ENCODE data around the gene GPR22.

The GPR22 gene

DNA sequence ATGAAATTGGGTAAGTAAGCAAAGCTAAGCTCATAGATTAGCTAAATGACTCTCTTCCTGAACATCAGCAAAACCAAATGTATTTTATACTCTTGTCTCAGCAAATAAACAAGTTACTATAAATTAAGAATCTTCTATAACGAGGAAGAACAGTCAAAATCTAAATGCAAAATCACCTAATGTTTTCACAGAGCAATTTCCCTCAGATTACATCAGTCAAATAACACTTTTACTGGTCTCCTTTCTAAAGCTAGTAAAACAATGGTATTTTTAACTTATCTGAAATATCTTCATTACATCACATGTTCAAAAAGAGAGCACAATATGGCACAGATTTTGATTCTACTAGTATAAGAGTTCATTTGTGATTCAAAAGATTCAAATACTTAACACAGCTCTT is 16.5 kb upstream of the GPR22 start:
- no peaks in the 10 kb centered on the region for H3K4me1 Mint-ChIP-seq
- no peaks in the 10 kb centered on the region for H3K9me3 Mint-ChIP-seq
- TF ChIP-seq, protein P1, sequence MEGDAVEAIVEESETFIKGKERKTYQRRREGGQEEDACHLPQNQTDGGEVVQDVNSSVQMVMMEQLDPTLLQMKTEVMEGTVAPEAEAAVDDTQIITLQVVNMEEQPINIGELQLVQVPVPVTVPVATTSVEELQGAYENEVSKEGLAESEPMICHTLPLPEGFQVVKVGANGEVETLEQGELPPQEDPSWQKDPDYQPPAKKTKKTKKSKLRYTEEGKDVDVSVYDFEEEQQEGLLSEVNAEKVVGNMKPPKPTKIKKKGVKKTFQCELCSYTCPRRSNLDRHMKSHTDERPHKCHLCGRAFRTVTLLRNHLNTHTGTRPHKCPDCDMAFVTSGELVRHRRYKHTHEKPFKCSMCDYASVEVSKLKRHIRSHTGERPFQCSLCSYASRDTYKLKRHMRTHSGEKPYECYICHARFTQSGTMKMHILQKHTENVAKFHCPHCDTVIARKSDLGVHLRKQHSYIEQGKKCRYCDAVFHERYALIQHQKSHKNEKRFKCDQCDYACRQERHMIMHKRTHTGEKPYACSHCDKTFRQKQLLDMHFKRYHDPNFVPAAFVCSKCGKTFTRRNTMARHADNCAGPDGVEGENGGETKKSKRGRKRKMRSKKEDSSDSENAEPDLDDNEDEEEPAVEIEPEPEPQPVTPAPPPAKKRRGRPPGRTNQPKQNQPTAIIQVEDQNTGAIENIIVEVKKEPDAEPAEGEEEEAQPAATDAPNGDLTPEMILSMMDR (IDR thresholded peaks at IDR 0.05; ENCODE audit: unreplicated experiment in 3 of 3), result no peak
- H3K36me3 Mint-ChIP-seq (ENCODE audit: low read depth), result peaks cover 18% of the 10 kb centered on the region
- H3K4me3 Mint-ChIP-seq, result no peak overlapping the region
- H3K27me3 Mint-ChIP-seq (ENCODE audit: low read depth), result no peaks in the 10 kb centered on the region
- H3K27ac Mint-ChIP-seq, result no peak overlapping the region

DNA sequence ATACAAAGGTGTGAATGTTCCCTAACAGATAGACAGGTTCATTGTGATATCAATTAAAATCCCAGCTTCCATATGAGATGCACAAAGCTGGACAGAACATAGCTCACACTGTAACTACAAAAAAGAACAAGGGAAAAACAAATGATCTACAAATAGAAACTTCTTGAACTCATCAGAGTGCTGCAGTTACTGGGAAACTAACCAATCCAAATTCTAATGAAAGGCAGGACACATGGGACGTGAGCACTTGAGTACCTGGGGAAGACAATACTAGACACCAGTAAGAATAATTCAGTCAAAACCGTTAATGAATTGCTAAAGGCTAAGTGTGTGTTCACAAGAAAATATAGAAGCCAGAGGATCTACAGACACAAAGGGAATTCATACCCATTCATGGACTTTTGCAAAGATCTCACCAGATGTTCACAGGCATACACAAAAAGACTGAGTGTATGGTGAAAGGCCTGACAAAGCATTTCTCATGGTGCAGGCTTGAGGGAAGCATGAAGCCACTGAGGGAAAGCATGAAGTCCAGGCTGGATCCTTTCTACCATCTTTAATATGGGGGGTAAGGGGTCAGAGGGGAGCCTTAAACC is 7.8 kb upstream of the GPR22 start:
- TF ChIP-seq, protein P1 (IDR thresholded peaks at IDR 0.05; ENCODE audit: unreplicated experiment in 3 of 3), result no peak
- Mint-ChIP-seq H3K9me3 (no peaks in the 10 kb centered on the region), H3K27me3 (ENCODE audit: low read depth) (no peaks in the 10 kb centered on the region), H3K36me3 (ENCODE audit: low read depth) (peaks cover 17% of the 10 kb centered on the region), H3K4me3 (no peak overlapping the region), H3K27ac (no peak overlapping the region), H3K4me1 (no peaks in the 10 kb centered on the region)

DNA sequence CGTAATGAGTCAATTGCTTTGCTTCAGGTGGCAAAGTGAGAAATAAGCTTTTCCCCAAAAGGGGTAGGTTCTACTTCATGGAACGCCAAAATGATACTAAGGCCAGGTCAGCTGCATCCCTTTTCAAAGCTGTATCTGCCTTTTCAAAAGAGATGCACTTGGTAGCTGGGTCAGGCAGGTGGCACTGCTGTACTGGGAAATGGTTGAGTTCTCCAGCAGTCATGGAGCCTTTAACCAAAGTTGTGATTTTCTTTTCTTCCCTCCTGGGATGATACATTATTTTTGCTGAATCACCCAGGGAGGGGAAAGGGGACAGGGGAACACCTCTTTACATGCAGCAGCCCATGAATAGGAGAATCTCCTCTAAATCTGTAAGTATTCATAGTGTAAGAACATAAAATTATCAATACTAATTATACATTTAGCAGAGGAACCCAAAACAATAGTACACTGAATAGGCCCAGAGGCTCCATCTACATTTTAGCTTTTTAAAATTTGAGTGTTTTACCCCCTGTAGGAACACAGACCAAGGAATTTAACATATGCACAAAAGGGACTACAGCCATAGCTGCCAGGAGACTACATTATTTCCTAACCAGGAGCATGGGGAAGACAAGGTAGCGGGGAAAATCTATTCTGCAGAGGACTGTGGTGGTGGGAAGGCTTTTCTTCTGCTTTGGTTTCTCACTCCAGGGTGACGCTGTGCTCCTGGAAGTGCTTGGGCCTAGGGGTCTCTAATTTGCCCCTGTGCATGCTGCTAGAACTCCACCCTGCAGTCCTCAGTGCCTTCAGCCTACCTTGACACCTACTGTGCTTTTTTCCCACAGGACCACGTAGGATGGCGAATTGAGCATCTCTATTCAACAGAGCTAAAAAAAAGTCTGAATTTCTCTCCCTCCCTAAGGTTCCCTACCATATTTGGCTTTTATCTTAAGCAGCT is 6.4 kb upstream of the GPR22 start:
- H3K27ac Mint-ChIP-seq, result no peak overlapping the region
- no peaks in the 10 kb centered on the region for H3K9me3 Mint-ChIP-seq
- peaks cover 5% of the 10 kb centered on the region for H3K36me3 Mint-ChIP-seq (ENCODE audit: low read depth)
- H3K27me3 Mint-ChIP-seq (ENCODE audit: low read depth), result no peaks in the 10 kb centered on the region
- no peaks in the 10 kb centered on the region for H3K4me1 Mint-ChIP-seq
- no peak overlapping the region for H3K4me3 Mint-ChIP-seq
- TF ChIP-seq, protein P1 (IDR thresholded peaks at IDR 0.05; ENCODE audit: unreplicated experiment in 3 of 3), result peak; percentile 66 to 69 (median 67)

DNA sequence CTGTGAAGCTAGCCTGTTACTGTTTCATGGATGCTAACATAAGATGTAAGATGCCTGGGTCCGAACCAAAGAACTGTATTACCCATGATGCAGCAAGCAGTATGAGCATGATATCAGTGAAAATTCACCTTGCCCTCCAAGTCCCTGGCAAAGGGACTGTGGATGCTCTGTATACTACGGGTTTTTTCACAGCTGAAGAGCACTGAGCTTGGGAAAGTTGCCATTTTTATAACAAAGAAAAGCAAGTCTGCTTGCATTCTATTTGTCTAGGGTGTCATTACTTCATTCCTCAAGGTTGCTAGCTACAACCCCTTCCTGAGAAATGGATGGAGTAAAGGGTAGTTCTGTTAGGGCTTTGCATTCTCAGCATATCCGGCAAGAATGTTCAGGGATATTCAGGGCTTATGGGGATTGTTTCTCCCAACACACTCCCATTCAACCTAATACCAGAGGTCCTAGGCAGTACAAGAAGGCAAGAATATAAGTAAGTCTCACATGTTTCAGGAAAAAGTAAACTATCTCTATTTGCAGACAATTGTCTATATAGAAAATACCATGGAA is 5.1 kb upstream of the GPR22 start:
- H3K4me1 Mint-ChIP-seq, result no peaks in the 10 kb centered on the region
- H3K27ac Mint-ChIP-seq, result no peak overlapping the region
- no peaks in the 10 kb centered on the region for H3K9me3 Mint-ChIP-seq
- H3K36me3 Mint-ChIP-seq (ENCODE audit: low read depth), result no peaks in the 10 kb centered on the region
- TF ChIP-seq, protein P1 (IDR thresholded peaks at IDR 0.05; ENCODE audit: unreplicated experiment in 3 of 3), result no peak
- no peak overlapping the region for H3K4me3 Mint-ChIP-seq
- H3K27me3 Mint-ChIP-seq (ENCODE audit: low read depth), result no peaks in the 10 kb centered on the region

DNA sequence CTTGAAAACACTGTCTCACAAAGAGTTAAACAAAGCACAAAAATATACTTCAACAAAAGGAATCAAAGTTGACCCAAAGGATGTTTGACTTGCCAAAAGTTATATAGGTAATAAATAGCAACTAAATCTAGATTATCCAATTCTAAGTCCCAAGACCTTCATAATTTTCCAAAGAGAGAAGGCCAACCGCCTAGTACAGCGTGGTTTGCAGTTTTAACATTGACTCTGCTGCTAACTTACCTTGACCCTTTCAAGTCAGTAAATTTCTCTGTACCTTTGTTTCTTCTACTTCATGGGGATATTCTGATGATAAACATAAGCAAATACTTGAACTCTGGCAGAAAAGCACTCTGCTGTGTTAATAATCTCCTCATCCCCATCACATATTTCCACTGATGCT is 1.9 kb upstream of the GPR22 start:
- Mint-ChIP-seq H3K4me1 (peaks cover 4% of the 10 kb centered on the region), H3K36me3 (ENCODE audit: low read depth) (no peaks in the 10 kb centered on the region), H3K27ac (no peak overlapping the region), H3K4me3 (no peak overlapping the region), H3K27me3 (ENCODE audit: low read depth) (no peaks in the 10 kb centered on the region), H3K9me3 (no peaks in the 10 kb centered on the region)
- TF ChIP-seq, protein P1 (IDR thresholded peaks at IDR 0.05; ENCODE audit: unreplicated experiment in 3 of 3), result no peak
